ENCODE results near the gene TMEM38B. TPM values are rescaled to one million over a fixed set of nuclear protein-coding genes. Genes with fewer than 3 reads are reported as not detected.

TMEM38B gene
- total and polyA plus RNA-seq, 2 of the 8 experiments (the other 6 are each of a cell fraction or from before 2014, with no cell fraction given) = 10.6 to 12.4 TPM

GRCh38 chr9:105818903-105819302 is 124.6 kb downstream of the TMEM38B start:
- Histone ChIP-seq H3K4me1 (replicated peaks in 1 of 4; ENCODE audit: control insufficient read depth in 3 of 4, insufficient read depth in 4 of 4, low read length in 3 of 4) (no peaks in the 10 kb centered on the region), H3K4me3 (ENCODE audit: extremely low read depth in 1 of 4, insufficient read depth in 2 of 4, low read depth in 3 of 4, low read length in 4 of 4) (no peak overlapping the region), H2AK5ac (ENCODE audit: low read depth, low read length) (no peak overlapping the region), H3K9me3 (ENCODE audit: insufficient read depth in 2 of 2, low read depth in 1 of 2, low read length in 1 of 2) (no peaks in the 10 kb centered on the region; a peak in 2 of 4 replicates), H2BK12ac (ENCODE audit: low read depth, low read length) (no peak overlapping the region), H3K79me1 (ENCODE audit: low read depth, low read length) (no peaks in the 10 kb centered on the region), H2BK5ac (ENCODE audit: low read depth, low read length) (no peak overlapping the region), H4K5ac (ENCODE audit: insufficient read length, low read depth, low read length) (no peak overlapping the region), H3K9ac (replicated peaks in 1 of 4; ENCODE audit: extremely low read depth in 1 of 4, low read depth in 3 of 4, low read length in 3 of 4) (no peak overlapping the region), H4K8ac (ENCODE audit: extremely low read depth, insufficient read depth, low read length) (no peak overlapping the region), H3K23me2 (ENCODE audit: low read depth, low read length) (no peaks in the 10 kb centered on the region), H4K20me1 (replicated peaks in 1 of 2; ENCODE audit: control insufficient read depth in 1 of 2, insufficient read depth in 2 of 2, low read length in 2 of 2) (no peaks in the 10 kb centered on the region), H3K36me3 (ENCODE audit: control insufficient read depth in 2 of 4, insufficient read depth in 4 of 4, low read length in 3 of 4) (no peaks in the 10 kb centered on the region), H2BK120ac (replicated peaks; ENCODE audit: low read depth, low read length) (no peak overlapping the region), H3K27ac (ENCODE audit: low read depth, low read length) (no peak overlapping the region), H2AFZ (ENCODE audit: low read length) (no peak overlapping the region), H2BK20ac (ENCODE audit: low read length) (no peak overlapping the region), H3K4ac (replicated peaks; ENCODE audit: insufficient read length, low read depth, low read length) (no peak overlapping the region), H3K18ac (ENCODE audit: extremely low read depth, low read length) (no peak overlapping the region), H3K27me3 (replicated peaks in 1 of 4; ENCODE audit: control insufficient read depth in 3 of 4, extremely low read depth in 1 of 4, insufficient read depth in 3 of 4, low read length in 3 of 4) (no peaks in the 10 kb centered on the region), H3K4me2 (ENCODE audit: insufficient read depth in 1 of 2, low read depth in 2 of 2, low read length in 2 of 2) (no peak overlapping the region), H3K14ac (ENCODE audit: insufficient read length) (no peak overlapping the region), H4K91ac (replicated peaks; ENCODE audit: insufficient read length, low read length) (no peak overlapping the region), H3K79me2 (ENCODE audit: control insufficient read depth in 1 of 2, insufficient read depth in 2 of 2, low read length in 2 of 2) (no peaks in the 10 kb centered on the region), H3K23ac (ENCODE audit: insufficient read length) (no peak overlapping the region), H3K56ac (replicated peaks; ENCODE audit: insufficient read length, low read depth, low read length) (no peak overlapping the region), H2BK15ac (ENCODE audit: low read length) (no peak overlapping the region)
- ChIA-PET CTCF (ENCODE audit: partially characterized antibody) (no interaction called here), POLR2A (ENCODE audit: partially characterized antibody) (no interaction called here)
- no peak for TF ChIP-seq FOSL1 (IDR thresholded peaks at IDR 0.05; ENCODE audit: insufficient read depth, low read depth, low read length)
- no peak for TF ChIP-seq SIRT6 (IDR thresholded peaks at IDR 0.05; ENCODE audit: low read length)
- TF ChIP-seq NRF1 (IDR thresholded peaks at IDR 0.05; ENCODE audit: low read depth, low read length) = no peak
- no peak for TF ChIP-seq JUND (IDR thresholded peaks at IDR 0.05; ENCODE audit: low read length)
- TF ChIP-seq GABPA (IDR thresholded peaks at IDR 0.05; ENCODE audit: borderline replicate concordance, insufficient read depth, low read length) = no peak
- TF ChIP-seq CEBPB (IDR thresholded peaks at IDR 0.05; ENCODE audit: low read depth, low read length) = no peak
- TF ChIP-seq JUN (IDR thresholded peaks at IDR 0.05; ENCODE audit: low read depth, low read length) = no peak
- TF ChIP-seq PHF8 (conservative IDR thresholded peaks at IDR 0.05; ENCODE audit: low read depth, low read length) = no peak
- no peak for TF ChIP-seq SAP30 (IDR thresholded peaks at IDR 0.05; ENCODE audit: insufficient read depth, insufficient replicate concordance, low read length)
- TF ChIP-seq CREB1 (IDR thresholded peaks at IDR 0.05) = no peak
- no peak for TF ChIP-seq HDAC6 (IDR thresholded peaks at IDR 0.05; ENCODE audit: low read depth, low read length)
- DNase-seq (ENCODE audit: low read depth in 1 of 2, low spot score in 2 of 2) (no peak), FAIRE-seq (no peak)
- WGBS, 2 experiments (ENCODE audit: extremely low coverage in 1 of 2, insufficient coverage in 1 of 2, insufficient read length in 1 of 2, insufficient replicate concordance in 2 of 2, low coverage in 1 of 2, low lambda C conversion rate in 2 of 2, missing lambda C conversion rate in 1 of 2) = 93% methylated on average over 11 of the region's 15 CpGs; no CpG with 5 or more reads in 1 of the 2 experiments
